Endodermal cell (in vitro differentiated cells): ENCODE results near the gene EPC1. TPM values are rescaled to one million over a fixed set of nuclear protein-coding genes. Genes with fewer than 3 reads are reported as not detected.

Experiments used
- DNase-seq: peaks from one replicate; pipeline ENCODE4 v3.0.0-alpha.2; 2017
- H3K27ac ChIP-seq: 2 replicates; pipeline ENCODE4 v1.5.1; 2013; ENCODE audit warnings: mild to moderate bottlenecking, low read depth, low read length, moderate library complexity
- H3K27me3 ChIP-seq: 2 replicates; pipeline ENCODE4 v1.6.1; 2013; ENCODE audit warnings: mild to moderate bottlenecking, low read length, moderate library complexity; ENCODE audit not compliant: insufficient read depth, control insufficient read depth, poor library complexity, severe bottlenecking
- H3K36me3 ChIP-seq: 2 replicates; pipeline ENCODE4 v1.7.0; 2013; ENCODE audit warnings: mild to moderate bottlenecking, low read length, moderate library complexity; ENCODE audit not compliant: control insufficient read depth, insufficient read depth
- H3K4me1 ChIP-seq: one replicate; pipeline ENCODE4 v1.7.0; 2013; ENCODE audit warnings: low read length; ENCODE audit not compliant: control insufficient read depth, insufficient read depth
- H3K4me3 ChIP-seq: 2 replicates; pipeline ENCODE4 v1.5.1; 2013; ENCODE audit warnings: mild to moderate bottlenecking, low read length, moderate library complexity
- H3K9ac ChIP-seq: 2 replicates; pipeline ENCODE4 v1.6.1; 2013; ENCODE audit warnings: mild to moderate bottlenecking, low read length, moderate library complexity; ENCODE audit not compliant: poor library complexity, severe bottlenecking; ENCODE audit errors: extremely low read depth
- H3K9me3 ChIP-seq: 2 replicates; pipeline ENCODE4 v1.6.1; 2013; ENCODE audit warnings: mild to moderate bottlenecking, low read length, moderate library complexity; ENCODE audit not compliant: control insufficient read depth
- H3K27ac Mint-ChIP-seq: 2 replicates; pipeline ENCODE4 v1.8.0; 2020; ENCODE audit warnings: mixed read lengths
- H3K27me3 Mint-ChIP-seq: 2 replicates; pipeline ENCODE4 v1.8.0; 2021; ENCODE audit warnings: mild to moderate bottlenecking, mixed read lengths; ENCODE audit not compliant: insufficient read depth
- H3K36me3 Mint-ChIP-seq: 2 replicates; pipeline ENCODE4 v1.8.0; 2020; ENCODE audit warnings: low read depth, mixed read lengths
- H3K4me1 Mint-ChIP-seq: 2 replicates; pipeline ENCODE4 v1.8.0; 2020; ENCODE audit warnings: mixed read lengths
- H3K4me3 Mint-ChIP-seq: 2 replicates; pipeline ENCODE4 v1.8.0; 2020; ENCODE audit warnings: mild to moderate bottlenecking, moderate library complexity, mixed read lengths
- H3K9me3 Mint-ChIP-seq: 2 replicates; pipeline ENCODE4 v1.8.0; 2020; ENCODE audit warnings: mild to moderate bottlenecking, mixed read lengths
- CTCF ChIP-seq: fragments of 200-600 bp; sonication (generic); conservative IDR thresholded peaks from 2 replicates; pipeline ENCODE4 v1.5.0; 2021; ENCODE audit warnings: antibody characterized with exemption, mild to moderate bottlenecking
- WGBS, 2 experiments: methylation state at CpG; one replicate each; pipeline versions ENCODE4 v1.1.5 to v1.1.7; 2013; ENCODE audit warnings: missing lambda C conversion rate in 2 of 2, mixed read lengths in 1 of 2; ENCODE audit not compliant: insufficient coverage in 1 of 2, insufficient read length in 1 of 2; 5-methylcytosine and 5-hydroxymethylcytosine counted together
- total RNA-seq, 2 donors: library from RNA; stranded (reverse); fragmentation: NEBNext Ultra II Directional in 1 of 2; extraction: Animal tissue kit (Norgen Biotek cat#: 25700) in 1 of 2; gene quantifications; 2 replicates in 1 of 2; 3 replicates in 1 of 2; pipeline ENCODE4 v1.2.1, GENCODE V29; 2021

The EPC1 gene
- total RNA-seq, 2 donors from 2014 or later = 27.9 to 40.3 TPM

- Histone ChIP-seq H3K27ac (peak overlapping the region; percentile 71), H3K9me3 (no peaks in the 10 kb centered on the region), H3K27me3 (no peaks in the 10 kb centered on the region), H3K4me3 (peak overlapping the region; percentile 87), H3K4me1 (no peaks in the 10 kb centered on the region), H3K36me3 (no peaks in the 10 kb centered on the region), H3K9ac (peak overlapping the region; percentile 69)
- Mint-ChIP-seq H3K27ac (no peak overlapping the region), H3K9me3 (no peaks in the 10 kb centered on the region), H3K27me3 (no peaks in the 10 kb centered on the region), H3K4me1 (peaks cover 3% of the 10 kb centered on the region), H3K36me3 (no peaks in the 10 kb centered on the region), H3K4me3 (no peak overlapping the region)
- DNase-seq = peak; percentile 56
- 6 to 7% methylated on average over 3 to 10 of the region's 10 CpGs for WGBS, 2 experiments
- TF ChIP-seq CTCF = no peak
Observed at GRCh38 chr10:32379318-32379949, 32.5 kb upstream of the EPC1 start.

GRCh38 chr10:32378363-32379317, 31.7 kb upstream of the EPC1 start:
- Mint-ChIP-seq H3K36me3 (no peaks in the 10 kb centered on the region), H3K4me1 (peaks cover 3% of the 10 kb centered on the region), H3K27ac (no peak overlapping the region), H3K4me3 (no peak overlapping the region), H3K9me3 (no peaks in the 10 kb centered on the region), H3K27me3 (no peaks in the 10 kb centered on the region)
- 0% methylated on average over 11 to 19 of the region's 19 CpGs for WGBS, 2 experiments
- Histone ChIP-seq H3K36me3 (no peaks in the 10 kb centered on the region), H3K4me3 (peak overlapping the region; percentile 87), H3K27me3 (no peaks in the 10 kb centered on the region), H3K9me3 (no peaks in the 10 kb centered on the region), H3K4me1 (no peaks in the 10 kb centered on the region), H3K9ac (peak overlapping the region; percentile 69), H3K27ac (peak overlapping the region; percentile 75)
- peak; percentile 96 for DNase-seq
- no peak for TF ChIP-seq CTCF

- no peaks in the 10 kb centered on the region for H3K9me3 Mint-ChIP-seq
- Histone ChIP-seq H3K27ac (peak overlapping the region; percentile 67), H3K9ac (peak overlapping the region; percentile 69), H3K9me3 (no peaks in the 10 kb centered on the region), H3K36me3 (no peaks in the 10 kb centered on the region), H3K27me3 (no peaks in the 10 kb centered on the region), H3K4me1 (no peaks in the 10 kb centered on the region), H3K4me3 (peak overlapping the region; percentile 87)
- H3K27ac Mint-ChIP-seq = no peak overlapping the region
- no peak for DNase-seq
- no peaks in the 10 kb centered on the region for H3K27me3 Mint-ChIP-seq
- 0 to 7% methylated on average over 1 to 6 of the region's 6 CpGs for WGBS, 2 experiments
- H3K36me3 Mint-ChIP-seq = no peaks in the 10 kb centered on the region
- H3K4me1 Mint-ChIP-seq = peaks cover 3% of the 10 kb centered on the region
- H3K4me3 Mint-ChIP-seq = no peak overlapping the region
- TF ChIP-seq CTCF = peak; percentile 49
Observed at GRCh38 chr10:32377458-32378259, 30.7 kb upstream of the EPC1 start.
